Erythroblast (primary cell): ENCODE results near the gene FDXACB1.
"Not testable (repeated sequence)": the region's sequence is repeated elsewhere in the genome, so short reads cannot be mapped to it uniquely, and the experiment has no call there.

Source experiments
- DNase-seq, 2 experiments: peaks; one replicate each; lab custom pipeline; 2025; lab: John Stamatoyannopoulos, UW
- GATA1 ChIP-seq: IDR thresholded peaks from 2 replicates; pipeline ENCODE4 v1.6.1; 2011; ENCODE audit warnings: low read depth, mild to moderate bottlenecking, control low read depth, low read length, moderate library complexity
- POLR2A ChIP-seq: IDR thresholded peaks from 2 replicates; pipeline ENCODE4 v1.6.1; 2011; ENCODE audit warnings: mild to moderate bottlenecking, low read length

Gene FDXACB1

GRCh38 chr11:111913031-111913861 lies 34.3 kb upstream of the FDXACB1 start:
- DNase-seq: no peak
- TF ChIP-seq GATA1: no peak

- TF ChIP-seq POLR2A (no peak), GATA1 (no peak)
- no peak for DNase-seq
These were observed 33.6 kb upstream of the FDXACB1 start, which contains the start of gene HSPB2 for GRCh38 chr11:111912535-111912934. TSS of gene HSPB2 (plus strand) at chr11:111912734. CDS start at chr11:111912830, 96 bp downstream.

GRCh38 chr11:111911563-111912401 lies 32.8 kb upstream of the FDXACB1 start, which contains the start of gene CRYAB:
TSS of gene CRYAB (minus strand) at chr11:111911770. CDS start at chr11:111911724, 46 bp downstream.
- TF ChIP-seq POLR2A (no peak), GATA1 (no peak)
- DNase-seq: peak; percentile 21 to 25

GRCh38 chr11:111910676-111911562 lies 32.0 kb upstream of the FDXACB1 start:
- DNase-seq: peak in 1 of 2 experiments; percentile 20
- no peak for TF ChIP-seq POLR2A
- no peak for TF ChIP-seq GATA1

GRCh38 chr11:111909378-111909777 lies 30.4 kb upstream of the FDXACB1 start:
- TF ChIP-seq GATA1 (no peak), POLR2A (no peak)
- DNase-seq: no peak

GRCh38 chr11:111908639-111909305 lies 29.8 kb upstream of the FDXACB1 start:
- TF ChIP-seq POLR2A (no peak), GATA1 (no peak)
- DNase-seq: no peak

GRCh38 chr11:111906680-111907079 lies 27.7 kb upstream of the FDXACB1 start:
- TF ChIP-seq POLR2A (no peak), GATA1 (no peak)
- DNase-seq: no peak

GRCh38 chr11:111905411-111905810 lies 26.4 kb upstream of the FDXACB1 start:
- no peak for DNase-seq
- no peak for TF ChIP-seq GATA1
- no peak for TF ChIP-seq POLR2A

GRCh38 chr11:111886844-111887243 lies 7.9 kb upstream of the FDXACB1 start:
- no peak for DNase-seq
- TF ChIP-seq POLR2A (no peak), GATA1 (no peak)

- TF ChIP-seq POLR2A: no peak
- TF ChIP-seq GATA1: no peak
- no peak for DNase-seq
These were observed 7.1 kb upstream of the FDXACB1 start for GRCh38 chr11:111886032-111886431.

GRCh38 chr11:111885053-111885452 lies 6.1 kb upstream of the FDXACB1 start:
- not testable (repeated sequence) for DNase-seq

GRCh38 chr11:111882202-111882601 lies 3.2 kb upstream of the FDXACB1 start:
- no peak for DNase-seq

GRCh38 chr11:111879637-111879960 lies 634 bp upstream of the FDXACB1 start:
- no peak for DNase-seq
- TF ChIP-seq GATA1 (no peak), POLR2A (no peak)

More at GRCh38 chr11:111882202-111882601, 3.2 kb upstream of the FDXACB1 start:
- no peak for TF ChIP-seq POLR2A
- no peak for TF ChIP-seq GATA1
